Sciatic nerve (tissue), 2 donors: ENCODE results near the gene TSPAN12. TPM values are rescaled to one million over a fixed set of nuclear protein-coding genes. Genes with fewer than 3 reads are reported as not detected.
"Not testable (repeated sequence)": the region's sequence is repeated elsewhere in the genome, so short reads cannot be mapped to it uniquely, and the experiment has no call there.

ENCODE experiments used
- ATAC-seq: fragments of 200-7000 bp; cut with Tn5 transposase; one replicate; pipeline ENCODE4 v1.9.1; 2020; ENCODE audit warnings: mild to moderate bottlenecking, moderate library complexity
- DNase-seq: peaks from one replicate; pipeline ENCODE4 v3.0.0-alpha.2; 2020; ENCODE audit warnings: low spot score
- intact Hi-C: fragments of 100-400 bp; cut with DNase I; formaldehyde crosslinking; loops from one replicate; pipeline ENCODE4 v1.14.2; 2022
- total RNA-seq: library from RNA; stranded (reverse); fragmentation: NEBNext Ultra II Directional; extraction: Animal tissue kit (Norgen Biotek cat#: 25700); gene quantifications from one replicate; pipeline ENCODE4 v1.2.1, GENCODE V29; 2021
- donor health status: DM: no; HTN: no; CAD: no.
- donor health status: DM: no; HTN: no; CAD: no.

Gene TSPAN12
- total RNA-seq, 1 donor from 2014 or later, result 7.6 TPM

DNA sequence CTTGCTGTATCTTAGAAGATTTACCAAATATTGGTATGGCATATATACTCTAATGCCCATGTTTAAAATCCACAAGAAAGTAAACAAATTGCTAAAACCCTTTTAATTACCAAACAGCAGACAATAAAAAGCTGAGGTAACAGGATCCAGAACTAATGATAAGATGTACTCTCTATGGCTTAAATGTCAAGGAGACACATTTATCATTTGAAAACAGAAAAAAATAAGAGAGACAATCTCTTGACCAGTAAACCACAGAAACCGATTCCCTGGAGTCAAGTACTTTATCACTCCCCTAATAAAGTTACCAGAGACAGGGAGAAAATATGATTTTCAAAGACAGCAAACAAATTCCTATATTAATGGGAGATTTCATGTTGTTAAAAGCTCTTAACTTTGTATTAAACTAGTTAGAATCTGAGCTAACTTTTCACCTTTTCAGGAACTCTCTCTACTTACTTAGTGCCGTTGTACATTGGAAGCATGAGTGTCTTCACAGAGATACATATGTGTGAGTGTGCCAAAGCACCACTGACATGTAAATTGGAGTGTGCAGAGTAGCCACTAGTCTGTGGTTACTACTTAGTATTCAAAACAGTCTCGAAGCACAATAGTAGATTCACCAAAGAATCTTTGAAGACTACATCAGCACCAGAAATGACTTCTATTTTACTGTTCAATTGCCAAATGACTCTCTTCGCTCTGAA lies 44.2 kb downstream of the TSPAN12 start:
- intact Hi-C loops, result no loop called here
- DNase-seq, result no peak

DNA sequence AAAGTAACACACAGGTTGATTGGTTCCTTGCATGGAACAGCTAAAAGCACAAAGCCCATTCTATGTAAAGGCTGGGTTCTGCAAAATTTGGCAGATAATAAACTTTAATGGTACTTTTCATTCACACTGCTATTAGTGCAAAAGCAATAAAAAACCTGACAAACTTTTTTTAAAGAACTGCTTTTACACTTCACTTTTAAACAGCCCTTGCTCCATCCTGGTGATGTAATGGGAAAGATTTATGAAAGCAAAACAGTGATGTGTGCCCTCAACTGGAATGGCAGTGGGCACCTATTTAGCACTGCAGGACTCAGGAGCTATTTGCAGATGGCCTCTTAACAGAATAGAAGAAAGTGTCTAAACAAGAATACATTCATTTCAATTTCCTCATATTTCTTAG lies 44.9 kb downstream of the TSPAN12 start:
- ATAC-seq (no peak), DNase-seq (no peak)
- intact Hi-C loops, result no loop called here

More for the DNA sequence above, 44.2 kb downstream of the TSPAN12 start:
- no peak for ATAC-seq

DNA sequence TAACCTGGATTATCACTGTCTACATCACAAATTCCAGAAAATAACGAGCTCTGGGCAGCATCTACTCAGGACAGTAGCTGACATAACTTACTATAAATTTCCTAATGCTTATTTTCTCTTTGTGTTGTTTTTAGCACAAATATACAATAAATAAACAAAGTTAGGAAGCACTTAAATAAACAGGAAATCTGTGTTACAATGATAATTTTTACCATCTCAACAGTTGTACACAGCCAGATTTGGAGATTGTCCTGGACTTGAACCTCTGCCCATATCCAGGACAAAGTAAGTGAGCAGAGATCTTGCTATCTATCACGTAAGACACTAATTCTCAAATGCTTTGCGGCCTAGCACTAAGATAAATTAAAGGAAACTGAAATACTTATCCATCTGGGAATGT lies 48.7 kb downstream of the TSPAN12 start:
- ATAC-seq, result no peak
- intact Hi-C loops, result loop anchor here (10.0 kb wide), 1 partner anchor 136 kb away; no protein-coding TSS in a partner anchor
- no peak for DNase-seq

DNA sequence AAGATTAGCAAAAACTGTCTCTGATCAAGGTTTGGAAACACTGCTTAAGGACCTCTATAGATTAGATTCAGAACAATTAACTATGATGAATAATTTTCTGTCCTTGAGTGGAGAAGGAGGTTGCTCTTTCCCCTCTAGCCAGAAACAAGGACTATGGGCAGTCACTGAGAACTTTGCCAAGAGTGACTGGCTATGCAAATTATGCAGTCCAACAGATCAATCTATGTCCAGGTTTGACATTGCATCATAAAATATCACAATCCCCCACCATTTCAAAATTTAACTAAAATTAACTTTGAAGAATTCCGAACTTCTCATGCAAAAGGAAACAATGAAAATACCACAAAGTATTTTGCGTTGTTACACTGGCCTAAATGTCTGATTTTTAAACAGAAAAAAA lies 50.6 kb downstream of the TSPAN12 start:
- ATAC-seq (no peak), DNase-seq (no peak)
- intact Hi-C loops, result loop anchor here (10.0 kb wide), 1 partner anchor 137 kb away; no protein-coding TSS in a partner anchor

DNA sequence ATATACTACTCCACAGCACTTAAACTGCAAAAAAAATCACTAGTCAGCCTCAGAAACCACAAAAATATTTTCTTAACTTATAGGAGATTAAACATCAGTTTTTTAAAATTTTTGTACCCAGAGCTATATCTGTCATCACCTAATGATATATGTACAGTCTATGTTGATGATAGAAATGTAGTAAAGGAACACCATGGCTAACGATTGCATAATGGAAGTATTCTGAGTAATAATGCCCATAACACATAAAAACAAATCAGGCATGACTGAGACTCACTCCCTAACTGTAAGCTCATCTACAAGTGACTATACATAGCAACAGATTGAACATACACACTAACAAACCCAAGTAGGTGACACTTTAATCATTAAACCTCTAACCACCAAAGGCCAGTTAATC lies 51.3 kb downstream of the TSPAN12 start:
- no peak for ATAC-seq
- no peak for DNase-seq
- intact Hi-C loops, result loop anchor here (10.0 kb wide), 1 partner anchor 138 kb away; no protein-coding TSS in a partner anchor

DNA sequence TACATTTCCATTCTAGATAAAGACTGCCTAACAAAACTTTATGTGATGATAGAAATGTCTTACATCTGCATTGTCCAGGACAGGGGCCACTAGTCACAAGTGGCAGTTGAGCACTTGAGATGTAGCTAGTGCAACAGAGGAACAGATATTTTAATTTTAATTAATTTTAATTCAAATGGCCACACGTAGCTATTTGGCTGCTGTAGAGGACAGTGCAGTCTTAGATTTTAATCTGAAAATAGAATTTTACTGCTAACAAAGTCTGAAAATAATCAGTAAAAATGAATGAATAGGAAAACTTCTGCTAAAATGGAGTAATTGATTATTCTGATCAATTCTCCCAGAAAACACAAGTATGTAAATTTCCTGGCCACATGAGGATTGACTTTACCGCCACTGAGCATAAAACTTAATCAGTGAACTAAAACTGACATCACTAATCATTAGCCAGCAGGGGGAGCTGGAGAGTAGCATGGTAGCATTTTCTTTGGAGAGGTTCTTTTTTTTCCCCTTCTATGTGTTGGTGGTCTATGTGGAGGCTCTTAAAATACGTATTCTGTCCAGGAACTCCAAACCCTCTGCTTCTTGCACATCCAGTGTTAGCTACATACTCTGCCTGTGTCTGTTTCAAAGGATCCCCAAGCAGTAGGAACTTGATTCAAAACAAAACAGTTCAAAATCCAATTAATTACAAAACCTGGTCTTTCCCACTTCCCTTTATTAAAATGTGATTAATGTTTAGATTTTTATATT lies 52.1 kb downstream of the TSPAN12 start:
- intact Hi-C loops, result loop anchor here (10.0 kb wide), 1 partner anchor 139 kb away; no protein-coding TSS in a partner anchor
- ATAC-seq (no peak), DNase-seq (peak; percentile 67)

DNA sequence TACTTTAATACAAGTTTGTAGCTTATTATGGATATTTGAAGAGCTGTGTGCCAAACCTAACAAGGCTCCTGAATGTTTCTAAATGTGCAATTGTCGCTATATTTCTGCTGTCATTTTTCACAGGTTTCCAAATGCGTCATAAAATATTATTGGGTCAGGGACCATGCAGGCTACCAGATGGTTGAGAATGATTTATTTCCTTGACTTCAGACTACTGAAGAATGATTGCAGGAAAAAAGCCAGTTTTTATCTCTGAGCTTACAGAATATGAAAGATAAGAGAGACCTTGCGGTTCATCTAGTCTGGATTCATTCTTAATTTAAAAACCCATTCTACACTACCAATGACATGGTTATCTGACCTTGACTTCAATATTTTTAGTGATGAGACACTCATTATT lies 55.2 kb downstream of the TSPAN12 start:
- ATAC-seq (no peak), DNase-seq (no peak)
- intact Hi-C loops, result loop anchor here (10.0 kb wide), 1 partner anchor 142 kb away; no protein-coding TSS in a partner anchor

DNA sequence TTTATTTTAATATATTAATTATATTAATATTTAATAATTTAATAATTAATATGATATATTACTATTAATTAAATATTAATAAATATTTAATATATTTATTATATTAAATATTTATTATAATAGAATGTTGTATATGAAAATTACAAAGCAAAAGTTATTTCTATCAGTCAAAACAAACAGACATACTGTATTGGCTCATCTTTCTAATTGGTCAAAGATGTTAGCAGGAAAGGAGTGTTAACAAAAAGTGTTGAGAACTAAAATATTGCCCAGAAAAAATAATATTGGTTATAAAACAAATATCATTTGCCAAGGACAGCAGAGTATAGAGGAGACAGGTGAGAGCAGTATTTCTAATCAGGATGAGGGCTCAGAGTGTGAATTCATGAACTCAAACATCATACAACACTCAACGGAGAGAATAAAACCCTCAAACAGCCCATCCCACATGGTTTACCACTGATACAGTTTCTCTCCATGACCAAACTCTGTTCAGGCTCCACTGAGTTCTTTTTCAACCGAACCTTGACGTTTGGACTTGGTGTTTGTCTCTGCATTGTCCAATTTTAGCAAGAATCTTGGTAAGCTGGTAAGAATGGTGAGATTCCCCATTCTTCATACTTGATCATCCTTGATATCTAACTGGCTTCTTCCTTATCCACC lies 58.0 kb downstream of the TSPAN12 start:
- DNase-seq (no peak), ATAC-seq (no peak)
- intact Hi-C loops, result loop anchor here (10.0 kb wide), 1 partner anchor 145 kb away; no protein-coding TSS in a partner anchor

DNA sequence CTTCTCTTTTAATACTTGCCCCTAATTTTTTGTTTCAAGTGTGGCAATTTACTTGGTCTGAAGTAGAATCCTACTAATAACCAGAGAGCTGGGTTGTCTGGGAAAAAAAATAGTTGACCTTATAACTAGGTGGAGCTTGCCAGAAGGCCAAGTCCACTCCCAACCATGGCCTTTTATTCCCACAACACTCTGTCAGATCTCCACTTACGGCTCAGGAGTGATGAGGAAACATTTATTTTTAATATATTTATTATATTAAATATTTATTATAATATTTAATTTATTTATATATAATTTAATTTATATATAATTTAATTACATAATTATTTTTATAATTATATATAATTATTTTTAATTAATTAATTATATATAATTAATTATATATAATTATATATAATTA lies 58.8 kb downstream of the TSPAN12 start:
- no peak for DNase-seq
- intact Hi-C loops, result no loop called here
- ATAC-seq, result no peak

DNA sequence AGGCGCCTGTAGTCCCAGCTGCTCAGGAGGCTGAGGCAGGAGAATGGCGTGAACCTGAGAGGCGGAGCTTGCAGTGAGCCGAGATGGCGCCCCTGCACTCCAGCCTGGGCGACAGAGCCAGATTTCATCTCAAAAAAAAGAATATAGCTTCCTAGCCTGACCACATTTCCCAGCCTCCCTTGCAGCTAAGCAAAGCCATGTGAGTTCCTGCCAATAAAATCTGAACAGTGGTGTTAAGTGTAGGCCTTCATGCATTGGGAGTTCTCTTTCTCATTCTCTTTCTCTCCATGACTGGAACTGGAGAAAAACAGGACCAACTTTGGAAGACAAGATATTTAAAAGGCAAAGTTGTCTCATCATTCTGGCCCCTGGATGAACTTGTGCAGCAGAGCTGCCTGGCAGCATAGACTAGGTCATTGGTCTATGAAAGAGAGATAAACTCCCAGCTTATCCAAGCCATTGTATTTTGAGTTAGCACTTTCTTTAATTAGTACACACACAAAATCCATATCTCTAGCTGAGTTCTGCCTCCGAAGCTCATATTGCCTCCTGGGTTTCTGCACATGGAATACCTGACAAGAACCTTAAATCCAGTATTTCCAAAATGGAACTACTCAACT lies 60.8 kb downstream of the TSPAN12 start:
- ATAC-seq, result no peak
- intact Hi-C loops, result no loop called here
- no peak for DNase-seq

DNA sequence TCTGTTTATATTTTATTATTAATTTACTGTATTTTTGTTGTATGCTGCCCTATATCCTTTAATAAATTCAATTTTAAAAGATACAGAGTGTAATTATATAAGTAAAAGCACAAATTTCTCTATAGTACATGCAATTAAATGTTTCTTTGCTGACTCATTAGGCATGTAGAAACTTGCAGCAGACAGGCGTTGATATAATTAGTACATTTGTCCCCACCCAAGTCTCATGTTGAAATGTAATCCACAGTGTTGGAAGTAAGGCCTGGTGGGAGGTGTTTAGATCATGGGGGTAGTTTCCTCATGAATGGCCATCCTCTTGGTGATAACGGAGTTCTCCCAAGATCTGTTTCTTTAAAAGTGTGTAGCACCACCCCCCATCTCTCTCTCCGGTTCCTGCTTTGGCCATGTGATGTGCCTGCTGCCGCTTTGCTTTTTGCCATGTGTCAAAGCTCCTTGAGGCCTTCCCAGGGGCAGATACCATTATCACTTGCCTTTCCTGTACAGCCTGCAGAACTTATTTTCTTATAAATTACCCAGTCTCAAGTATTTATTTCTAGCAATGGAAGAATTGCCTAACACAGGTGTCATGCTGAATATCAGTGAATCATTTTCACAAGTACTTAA lies 63.7 kb downstream of the TSPAN12 start:
- ATAC-seq, result no peak
- no peak for DNase-seq
- intact Hi-C loops, result no loop called here

DNA sequence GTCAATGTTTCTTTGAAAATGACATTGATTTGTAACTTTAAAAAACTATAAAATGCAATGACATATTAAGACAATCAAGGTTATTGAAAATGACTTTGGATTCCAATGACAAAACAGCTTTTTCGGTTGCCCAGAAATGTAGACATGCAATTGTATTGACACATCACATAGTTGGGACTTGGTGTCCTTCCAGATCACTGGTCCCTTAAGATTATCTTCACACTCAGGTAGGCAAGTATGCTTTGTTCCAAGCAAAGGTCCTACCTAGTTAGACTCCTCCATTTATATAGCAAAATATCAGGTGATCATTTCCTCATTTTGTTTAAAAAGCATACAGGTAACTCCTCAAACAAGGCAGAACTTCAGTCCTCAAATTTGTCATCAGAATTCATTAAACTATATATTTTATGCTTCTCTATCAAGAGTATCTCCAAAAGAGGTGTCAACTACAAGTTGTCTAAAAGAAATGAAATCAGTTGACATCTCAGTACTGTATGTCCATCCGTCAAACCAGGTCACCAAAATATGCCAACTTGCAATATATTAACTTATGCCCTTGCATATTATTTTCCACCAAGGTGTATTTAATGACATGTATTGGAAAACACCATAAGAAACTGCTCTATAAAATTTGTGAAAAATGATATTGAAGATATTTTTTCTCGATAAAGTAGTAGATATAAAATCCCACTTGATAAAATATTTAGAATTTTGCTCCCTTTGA lies 64.6 kb downstream of the TSPAN12 start:
- ATAC-seq, result no peak
- intact Hi-C loops, result no loop called here
- DNase-seq, result no peak

DNA sequence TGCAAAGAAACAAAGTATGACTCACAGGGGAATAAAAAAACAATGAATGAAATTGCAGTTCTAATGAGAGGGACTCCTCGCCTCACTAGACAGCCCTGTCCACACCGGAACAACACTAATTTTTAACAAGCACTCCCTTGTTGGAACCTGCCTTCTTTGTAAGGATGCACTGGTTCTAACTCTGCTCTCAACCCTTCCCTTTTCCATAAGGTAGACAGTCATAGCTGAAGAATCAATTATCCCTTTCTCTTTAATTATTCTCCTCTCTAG lies 65.1 kb downstream of the TSPAN12 start:
- intact Hi-C loops, result no loop called here
- ATAC-seq, result no peak
- DNase-seq, result no peak

DNA sequence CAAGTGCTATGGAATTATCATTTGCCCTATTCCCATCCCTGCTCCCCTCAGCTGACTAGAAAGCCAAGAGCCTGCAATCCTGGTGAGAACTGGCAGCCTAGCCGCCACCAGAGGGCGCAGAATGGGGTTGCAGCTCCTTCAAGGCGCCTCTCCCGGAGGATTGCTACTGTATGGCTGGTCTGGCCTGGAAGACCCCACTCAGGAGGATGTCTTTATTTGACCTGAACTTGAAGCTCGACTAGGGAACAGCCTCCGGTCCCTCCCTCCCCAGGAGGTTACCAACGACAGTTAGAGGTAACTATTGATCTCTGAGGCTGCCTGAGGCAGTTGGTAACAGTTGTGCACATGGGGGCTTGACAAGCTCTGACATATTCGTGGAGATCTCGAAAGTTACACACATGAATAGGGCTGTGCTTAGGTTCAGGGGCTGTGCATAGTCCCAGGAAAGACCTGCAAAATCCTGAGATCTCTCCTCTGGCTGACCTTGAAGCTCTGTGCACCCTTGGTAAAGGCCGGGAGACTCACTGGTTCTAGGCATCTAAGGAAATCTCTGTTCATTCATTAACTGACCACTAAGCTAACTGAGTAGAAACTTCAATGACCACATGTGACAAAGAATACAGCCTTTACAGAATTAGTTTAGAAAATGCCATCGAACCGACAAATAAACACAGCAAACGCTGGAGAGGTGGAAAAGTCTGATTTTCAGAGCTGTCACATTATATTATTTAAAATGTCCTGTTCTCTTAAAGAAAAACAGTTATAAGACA lies 65.7 kb downstream of the TSPAN12 start:
- intact Hi-C loops, result no loop called here
- DNase-seq (peak; percentile 82), ATAC-seq (peak; percentile 89)

DNA sequence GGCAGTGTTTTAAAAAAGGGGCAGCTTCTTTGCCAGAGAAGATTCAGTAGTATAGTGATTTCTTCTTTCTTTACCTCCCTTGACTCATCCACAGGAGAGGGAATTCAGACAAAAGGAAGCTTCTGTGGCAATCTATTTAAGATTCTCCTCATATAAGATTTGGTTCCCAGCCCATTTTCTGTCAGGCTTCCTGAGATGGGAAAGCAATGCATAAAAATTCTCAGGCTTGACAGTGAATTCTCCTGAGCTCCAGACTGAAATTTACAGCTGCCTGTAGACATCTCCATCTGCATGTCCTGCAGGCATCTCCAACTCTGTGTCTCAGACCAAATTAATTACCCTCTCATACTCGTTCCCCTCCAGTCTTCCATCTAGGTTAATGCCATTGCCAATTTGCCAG lies 72.8 kb downstream of the TSPAN12 start:
- intact Hi-C loops, result no loop called here
- DNase-seq (no peak), ATAC-seq (no peak)

DNA sequence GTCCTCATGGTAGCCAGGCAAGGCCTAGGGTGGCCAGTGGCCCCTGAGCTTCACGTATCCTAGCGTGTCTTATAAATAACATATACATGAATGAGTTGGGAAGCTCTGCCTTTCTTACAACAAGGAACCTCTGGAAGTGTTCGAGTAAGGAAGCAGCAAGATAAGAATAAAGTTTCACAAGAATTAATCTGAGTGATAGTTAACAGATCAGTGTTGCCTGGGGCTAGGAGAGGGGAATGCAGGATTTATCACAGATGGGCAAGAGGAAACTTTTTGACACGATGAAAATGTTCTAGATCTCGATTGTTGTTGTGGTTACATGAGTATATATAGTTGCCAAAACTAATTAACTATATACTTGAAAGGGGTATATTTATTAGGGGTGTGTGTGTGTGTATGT lies 74.2 kb downstream of the TSPAN12 start:
- no peak for DNase-seq
- no peak for ATAC-seq
- intact Hi-C loops, result no loop called here

DNA sequence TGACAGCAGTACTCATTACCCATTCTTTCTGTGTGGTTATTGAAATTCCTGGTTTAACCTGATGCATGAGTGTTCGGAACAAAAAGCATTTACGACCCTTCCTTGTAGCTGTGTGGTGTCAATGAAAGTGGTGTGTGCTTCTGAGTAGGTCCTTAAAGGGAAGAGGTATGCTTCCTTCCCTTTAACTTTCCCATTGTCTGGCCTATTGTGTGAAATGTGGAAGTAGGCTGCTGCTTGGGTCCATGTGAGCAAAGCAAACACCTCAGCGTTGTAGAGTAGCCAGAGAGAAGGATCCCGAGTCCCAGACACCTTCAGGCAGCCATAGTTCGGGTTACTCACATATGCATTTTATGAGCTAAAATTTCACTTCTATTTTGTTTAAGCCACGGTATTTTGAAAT lies 74.7 kb downstream of the TSPAN12 start:
- no peak for DNase-seq
- intact Hi-C loops, result no loop called here
- no peak for ATAC-seq

DNA sequence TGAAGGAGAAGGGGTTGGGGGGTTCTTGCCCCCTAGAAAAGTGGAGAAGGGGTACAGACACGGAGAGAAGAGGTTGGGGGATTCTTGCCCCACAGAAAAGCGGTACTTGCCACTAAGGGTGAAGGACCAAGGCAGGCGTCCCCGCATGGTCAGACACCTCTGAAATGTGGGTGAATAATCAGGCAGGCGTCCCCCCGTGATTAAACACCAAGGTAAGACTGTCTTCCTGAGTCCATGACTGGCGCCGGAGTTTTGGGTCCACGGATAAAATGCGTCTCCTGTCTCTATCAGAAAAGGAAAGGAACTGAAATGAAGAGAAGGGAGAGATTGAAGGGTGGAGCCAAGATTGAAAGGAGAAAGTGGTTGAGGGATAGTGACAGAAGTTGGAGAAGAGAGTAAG lies 76.0 kb downstream of the TSPAN12 start:
- ATAC-seq, intact Hi-C loops, DNase-seq: not testable (repeated sequence)
